GM21515 (cell line): ENCODE results near the gene SLC49A4.
A peak's percentile ranks its signal among the peaks of the same experiment; 100 is the strongest.

ENCODE experiments used
- ATAC-seq: cut with Tn5 transposase; IDR thresholded peaks from one replicate; pipeline ENCODE4 v1.9.1; 2021; ENCODE audit not compliant: unreplicated experiment

SLC49A4 gene

GRCh38 chr3:122785231-122785630 is 9.6 kb upstream of the SLC49A4 start:
- no peak for ATAC-seq

GRCh38 chr3:122786066-122786465 is 8.8 kb upstream of the SLC49A4 start:
- ATAC-seq: no peak

GRCh38 chr3:122787872-122788271 is 7.0 kb upstream of the SLC49A4 start:
- no peak for ATAC-seq

- no peak for ATAC-seq
Observed at GRCh38 chr3:122789585-122790273, 5.1 kb upstream of the SLC49A4 start.

GRCh38 chr3:122793568-122794416 is 1.1 kb upstream of the SLC49A4 start, which contains the start of gene HSPBAP1:
TSS of gene HSPBAP1 (minus strand) at chr3:122793831. CDS start at chr3:122793680, 151 bp downstream.
- ATAC-seq: peak; percentile 64

- no peak for ATAC-seq
Observed at GRCh38 chr3:122794483-122794778, 438 bp upstream of the SLC49A4 start.

- ATAC-seq: no peak
Observed at GRCh38 chr3:122795674-122796195, 866 bp downstream of the SLC49A4 start.

GRCh38 chr3:122797291-122797690 is 2.4 kb downstream of the SLC49A4 start:
- no peak for ATAC-seq

- ATAC-seq: no peak
Observed at GRCh38 chr3:122799322-122799721, 4.5 kb downstream of the SLC49A4 start.

GRCh38 chr3:122800031-122800430 is 5.2 kb downstream of the SLC49A4 start:
- ATAC-seq: no peak

GRCh38 chr3:122800706-122801237 is 5.9 kb downstream of the SLC49A4 start:
- ATAC-seq: no peak

GRCh38 chr3:122802323-122802722 is 7.5 kb downstream of the SLC49A4 start:
- no peak for ATAC-seq

GRCh38 chr3:122803977-122804376 is 9.1 kb downstream of the SLC49A4 start:
- no peak for ATAC-seq

GRCh38 chr3:122810734-122811133 is 15.9 kb downstream of the SLC49A4 start:
- ATAC-seq: no peak

GRCh38 chr3:122816587-122816986 is 21.7 kb downstream of the SLC49A4 start:
- ATAC-seq: no peak

GRCh38 chr3:122824465-122825381 is 29.9 kb downstream of the SLC49A4 start:
- no peak for ATAC-seq

GRCh38 chr3:122825460-122825859 is 30.6 kb downstream of the SLC49A4 start:
- no peak for ATAC-seq

GRCh38 chr3:122826278-122826677 is 31.4 kb downstream of the SLC49A4 start:
- ATAC-seq: no peak

- no peak for ATAC-seq
Observed at GRCh38 chr3:122828281-122828680, 33.4 kb downstream of the SLC49A4 start.

GRCh38 chr3:122835590-122835989 is 40.7 kb downstream of the SLC49A4 start:
- no peak for ATAC-seq

- no peak for ATAC-seq
Observed at GRCh38 chr3:122843604-122844003, 48.7 kb downstream of the SLC49A4 start.
